IMR-90 (cell line): ENCODE measurements around the gene CASZ1. TPM values are rescaled to one million over a fixed set of nuclear protein-coding genes. Genes with fewer than 3 reads are reported as not detected.

Source experiments
- ATAC-seq: fragments of 200-7000 bp; cut with Tn5 transposase; 2 replicates; pipeline ENCODE4 v1.9.1; 2020; ENCODE audit warnings: low read depth, mild to moderate bottlenecking, moderate library complexity
- BruUV-seq: library from RNA; stranded (reverse); fragments of 400-500 nt; replicated peaks from 2 replicates; lab custom pipeline; 2021; lab: Mats Ljungman, UMichigan
- CTCF ChIA-PET: fragments of 300-600 bp; formaldehyde crosslinking; extraction: SDS; loops from one replicate; lab custom pipeline; 2021; ENCODE audit warnings: antibody characterized with exemption; lab: Yijun Ruan, JAX
- POLR2A ChIA-PET: fragments of 300-600 bp; sonication (Branson Sonifier 250); formaldehyde crosslinking; loops from one replicate; lab custom pipeline; 2022; ENCODE audit warnings: antibody characterized with exemption; ENCODE audit not compliant: unreplicated experiment; lab: Charles Lee
- DNase-seq: peaks from one replicate; pipeline ENCODE4 v3.0.0; 2013
- H2AFZ ChIP-seq: replicated peaks from 2 replicates; pipeline ENCODE3; 2013; ENCODE audit warnings: low read length, mild to moderate bottlenecking; ENCODE audit not compliant: poor library complexity
- H2AK5ac ChIP-seq: 2 replicates; pipeline ENCODE4 v1.6.1; 2013; ENCODE audit warnings: low read depth, low read length, inconsistent platforms
- H2AK9ac ChIP-seq: replicated peaks from 2 replicates; pipeline ENCODE3; 2013; ENCODE audit warnings: mild to moderate bottlenecking, low read depth, low read length, moderate library complexity; ENCODE audit not compliant: poor library complexity
- H2BK120ac ChIP-seq: 2 replicates; pipeline ENCODE4 v1.6.1; 2013; ENCODE audit warnings: low read depth, low read length, inconsistent platforms
- H2BK15ac ChIP-seq: 3 replicates; pipeline ENCODE4 v1.6.1; 2013; ENCODE audit warnings: low read depth, low read length, inconsistent platforms
- H2BK20ac ChIP-seq: 2 replicates; pipeline ENCODE4 v1.6.1; 2013; ENCODE audit warnings: low read depth, mild to moderate bottlenecking, inconsistent platforms, low read length, moderate library complexity
- H2BK5ac ChIP-seq: 2 replicates; pipeline ENCODE4 v1.6.1; 2013; ENCODE audit warnings: mild to moderate bottlenecking, low read depth, low read length, inconsistent platforms; ENCODE audit not compliant: poor library complexity, severe bottlenecking
- H3K14ac ChIP-seq: replicated peaks from 2 replicates; pipeline ENCODE4 v1.6.1; 2013; ENCODE audit warnings: low read depth, low read length, inconsistent platforms
- H3K18ac ChIP-seq: 2 replicates; pipeline ENCODE4 v1.6.1; 2013; ENCODE audit warnings: low read depth, low read length, control low read depth
- H3K23ac ChIP-seq: 2 replicates; pipeline ENCODE4 v1.6.1; 2013; ENCODE audit warnings: low read depth, low read length, inconsistent platforms
- H3K27ac ChIP-seq: 2 replicates; pipeline ENCODE4 v1.5.1; 2013; ENCODE audit warnings: mild to moderate bottlenecking, control low read depth, low read length; ENCODE audit not compliant: insufficient read depth
- H3K27me3 ChIP-seq: 2 replicates; pipeline ENCODE4 v1.6.1; 2013; ENCODE audit warnings: low read length; ENCODE audit not compliant: control insufficient read depth, insufficient read depth
- H3K36me3 ChIP-seq: 2 replicates; pipeline ENCODE4 v1.6.1; 2013; ENCODE audit warnings: low read length, mixed read lengths; ENCODE audit not compliant: control insufficient read depth, insufficient read depth
- H3K4ac ChIP-seq: 2 replicates; pipeline ENCODE4 v1.6.1; 2013; ENCODE audit warnings: low read depth, low read length, inconsistent platforms
- H3K4me1 ChIP-seq: 2 replicates; pipeline ENCODE4 v1.6.1; 2013; ENCODE audit warnings: low read length, mixed read lengths; ENCODE audit not compliant: control insufficient read depth, insufficient read depth
- H3K4me2 ChIP-seq: 2 replicates; pipeline ENCODE4 v1.6.1; 2013; ENCODE audit warnings: low read depth, mild to moderate bottlenecking, control low read depth, low read length, moderate library complexity
- H3K4me3 ChIP-seq: 2 replicates; pipeline ENCODE4 v1.5.1; 2013; ENCODE audit warnings: low read depth, mild to moderate bottlenecking, control low read depth, low read length, moderate library complexity; ENCODE audit not compliant: insufficient read depth
- H3K56ac ChIP-seq: 2 replicates; pipeline ENCODE4 v1.6.1; 2013; ENCODE audit warnings: low read length, inconsistent platforms; ENCODE audit not compliant: insufficient read depth; ENCODE audit errors: extremely low read depth
- H3K79me1 ChIP-seq, 2 experiments: 2 replicates each; pipeline ENCODE4 v1.6.1; 2013; ENCODE audit warnings: low read length in 2 of 2, inconsistent platforms in 1 of 2, low read depth in 1 of 2
- H3K9ac ChIP-seq: 2 replicates; pipeline ENCODE4 v1.6.1; 2013; ENCODE audit warnings: low read depth, low read length, control low read depth
- H3K9me1 ChIP-seq: 2 replicates; pipeline ENCODE4 v1.6.1; 2013; ENCODE audit warnings: low read length, inconsistent platforms; ENCODE audit not compliant: insufficient read depth
- H3K9me3 ChIP-seq: 2 replicates; pipeline ENCODE4 v1.6.1; 2013; ENCODE audit warnings: low read length; ENCODE audit not compliant: control insufficient read depth, insufficient read depth
- H4K20me1 ChIP-seq: 2 replicates; pipeline ENCODE4 v1.6.1; 2013; ENCODE audit warnings: low read length, inconsistent platforms; ENCODE audit not compliant: insufficient read depth
- H4K5ac ChIP-seq: 2 replicates; pipeline ENCODE4 v1.6.1; 2013; ENCODE audit warnings: mild to moderate bottlenecking, low read depth, low read length, control low read depth
- H4K8ac ChIP-seq, 2 experiments: 2 replicates each; pipeline ENCODE4 v1.6.1; 2013; ENCODE audit warnings: low read depth in 2 of 2, low read length in 2 of 2, control low read depth in 1 of 2, inconsistent platforms in 1 of 2
- H4K91ac ChIP-seq: 2 replicates; pipeline ENCODE4 v1.6.1; 2013; ENCODE audit warnings: low read depth, low read length, inconsistent platforms; ENCODE audit not compliant: insufficient read depth
- BHLHE40 ChIP-seq: fragments of 150-350 bp; IDR thresholded peaks from 2 replicates; pipeline ENCODE4 v1.6.1; 2016; ENCODE audit warnings: mild to moderate bottlenecking, low read depth, low read length
- CEBPB ChIP-seq: IDR thresholded peaks from 2 replicates; pipeline ENCODE4 v1.6.1; 2012; ENCODE audit warnings: low read depth, low read length, improper control_type of control experiment
- SMC3 ChIP-seq: fragments of 150-350 bp; IDR thresholded peaks from 2 replicates; pipeline ENCODE4 v1.6.1; 2016; ENCODE audit warnings: low read depth, mild to moderate bottlenecking, antibody characterized with exemption, low read length, moderate library complexity
- WGBS, 2 experiments: methylation state at CpG; one replicate each; pipeline versions ENCODE4 v1.1.5 to v1.1.7; 2013; ENCODE audit warnings: missing lambda C conversion rate in 2 of 2; ENCODE audit not compliant: insufficient read length in 1 of 2; ENCODE audit errors: extremely low coverage in 2 of 2; 5-methylcytosine and 5-hydroxymethylcytosine counted together
- dilution Hi-C: fragments of 300-500 bp; cut with HindIII; formaldehyde crosslinking; loops from one replicate; pipeline ENCODE4 v1.14.3; 2018; ENCODE audit warnings: low sequenced_read_pairs; ENCODE audit not compliant: unreplicated experiment
- in situ Hi-C: fragments of 300-500 bp; cut with MboI; formaldehyde crosslinking; loops from 3 replicates; pipeline ENCODE4 v1.14.3; 2019; ENCODE audit warnings: low sequenced_read_pairs, inconsistent platforms, mixed read lengths
- intact Hi-C: fragments of 100-400 bp; cut with micrococcal nuclease; formaldehyde crosslinking; loops from 2 replicates; pipeline ENCODE4 v1.10.0; 2022
- polyA plus RNA-seq, 3 experiments: library from polyadenylated mRNA; depleted of rRNA; stranded (reverse); fragments of >200 nt; gene quantifications; 2 replicates each; pipeline ENCODE4 v1.2.3, GENCODE V29; 2012; ENCODE audit warnings: low replicate concordance in 1 of 3
- total RNA-seq: library from RNA; depleted of rRNA; stranded (reverse); fragments of >200 nt; gene quantifications from 2 replicates; pipeline ENCODE4 v1.2.3, GENCODE V29; 2012

Gene CASZ1
- total and polyA plus RNA-seq, 2 of the 4 experiments (the other 2 are of a cell fraction) = 0.18 to 0.24 TPM

DNA sequence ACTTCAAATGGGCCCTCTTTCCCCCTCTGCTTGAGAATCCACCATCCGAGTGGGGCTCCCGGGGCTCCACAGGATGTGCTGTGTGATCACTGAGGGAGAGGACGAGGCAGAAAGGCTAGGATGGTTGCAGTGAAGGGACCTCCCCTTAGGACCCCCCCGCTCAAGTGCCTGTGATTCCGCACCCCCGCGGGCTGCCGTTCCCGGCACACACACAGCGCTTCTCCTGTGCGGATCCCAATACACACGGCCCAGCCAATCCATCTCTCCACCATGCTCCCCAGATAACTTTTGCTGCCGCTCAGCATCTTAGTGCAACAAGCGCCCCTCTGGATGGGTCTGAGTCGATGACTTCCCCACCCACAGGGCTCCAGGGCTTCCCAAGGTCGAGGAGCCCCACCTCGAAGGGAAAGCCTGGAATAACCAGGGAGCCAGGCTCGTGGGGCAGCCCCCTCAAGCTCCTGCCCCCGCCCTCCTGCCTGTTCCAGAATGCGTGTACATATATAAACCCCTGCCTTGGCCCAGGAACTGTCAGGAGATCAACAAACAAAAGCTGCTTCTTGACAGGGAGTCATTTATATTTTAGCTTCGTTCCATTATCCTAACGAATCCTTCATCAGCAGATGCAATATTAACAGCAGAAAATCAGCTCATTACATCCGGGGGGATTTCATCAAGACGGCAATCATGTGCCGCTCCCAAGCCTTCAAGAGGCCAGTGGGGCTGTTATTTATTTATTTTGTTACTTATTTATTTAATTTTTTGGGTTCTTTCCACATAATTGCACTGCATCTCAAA lies 83.7 kb downstream of the CASZ1 start:
- ATAC-seq = no peak
- BruUV-seq = no TSS peak

More for the DNA sequence above, 83.7 kb downstream of the CASZ1 start:
- no peaks in the 10 kb centered on the region for H3K79me1 ChIP-seq
- H3K9me1 ChIP-seq = no peaks in the 10 kb centered on the region
- H4K8ac ChIP-seq = no peak overlapping the region
- no peaks in the 10 kb centered on the region for H3K4me1 ChIP-seq
- no peak overlapping the region for H3K27ac ChIP-seq
- no peak overlapping the region for H3K14ac ChIP-seq
- no peak overlapping the region for H2AK5ac ChIP-seq
- H3K18ac ChIP-seq = no peak overlapping the region
- no peak overlapping the region for H3K23ac ChIP-seq
- in situ Hi-C loops = no loop called here
- H3K27me3 ChIP-seq = peaks cover 56% of the 10 kb centered on the region; the same call in 1 of the 2 replicates
- H2BK15ac ChIP-seq = no peak overlapping the region
- no peaks in the 10 kb centered on the region for H3K9me3 ChIP-seq
- no peak overlapping the region for H2BK20ac ChIP-seq
- no peak overlapping the region for H2BK120ac ChIP-seq
- no peak overlapping the region for H4K5ac ChIP-seq
- dilution Hi-C loops = no loop called here
- H4K91ac ChIP-seq = no peak overlapping the region
- peak overlapping the region; percentile 32 for H2AFZ ChIP-seq
- intact Hi-C loops = no loop called here
- no peak overlapping the region for H2BK5ac ChIP-seq
- POLR2A ChIA-PET = no interaction called here
- no peak for DNase-seq
- no peaks in the 10 kb centered on the region for H3K36me3 ChIP-seq
- H4K20me1 ChIP-seq = no peaks in the 10 kb centered on the region
- no peak overlapping the region for H3K4me2 ChIP-seq
- WGBS, 2 experiments = no CpG with 5 or more reads among the region's 25 CpGs
- H3K9ac ChIP-seq = no peak overlapping the region
- H3K4ac ChIP-seq = no peak overlapping the region
- H2AK9ac ChIP-seq = no peak overlapping the region
- TF ChIP-seq CEBPB = no peak
- no peak for TF ChIP-seq SMC3
- TF ChIP-seq BHLHE40 = no peak
- no peak overlapping the region for H3K56ac ChIP-seq
- H3K4me3 ChIP-seq = no peak overlapping the region
- CTCF ChIA-PET = no interaction called here
